HL-60 (cell line): Measurements from ENCODE around the gene AVEN.

Experiments
- DNase-seq, 2 experiments: peaks; one replicate each; pipeline ENCODE4 v3.0.0-alpha.2; 2010 to 2020; ENCODE audit warnings: low read depth in 1 of 2, low spot score in 1 of 2
- H3K27ac ChIP-seq: fragments of 250-450 bp; sonication (Bioruptor Pico); replicated peaks from 2 replicates; pipeline ENCODE4 v1.5.1; 2020; ENCODE audit warnings: mild to moderate bottlenecking, moderate library complexity
- H3K27me3 ChIP-seq: fragments of 250-450 bp; sonication (Bioruptor Pico); 2 replicates; pipeline ENCODE4 v1.5.1; 2021; ENCODE audit warnings: mild to moderate bottlenecking, moderate library complexity; ENCODE audit not compliant: insufficient read depth, poor library complexity, severe bottlenecking
- H3K4me3 ChIP-seq: replicated peaks from 2 replicates; pipeline ENCODE4 v1.5.1; 2011; ENCODE audit warnings: mild to moderate bottlenecking, control low read depth, low read length; ENCODE audit not compliant: insufficient read depth
- GABPA ChIP-seq: IDR thresholded peaks from 2 replicates; pipeline ENCODE4 v1.6.1; 2012; ENCODE audit warnings: low read depth
- POLR2AphosphoS5 ChIP-seq: IDR thresholded peaks from 2 replicates; pipeline ENCODE4 v1.6.1; 2012; ENCODE audit warnings: low read depth
- SPI1 ChIP-seq: IDR thresholded peaks from 2 replicates; pipeline ENCODE4 v1.6.1; 2012; ENCODE audit warnings: low read depth, mild to moderate bottlenecking, borderline replicate concordance
- TF ChIP-seq, protein P1 (sequence below): IDR thresholded peaks from 2 replicates; pipeline ENCODE4 v1.6.1; 2012; ENCODE audit warnings: low read depth; ENCODE audit not compliant: insufficient replicate concordance
- TF ChIP-seq, protein P2 (sequence below): IDR thresholded peaks from one replicate; pipeline ENCODE4 v1.5.1; 2011; ENCODE audit warnings: low read length, control low read depth, inconsistent platforms; ENCODE audit not compliant: insufficient read depth

The AVEN gene

DNA sequence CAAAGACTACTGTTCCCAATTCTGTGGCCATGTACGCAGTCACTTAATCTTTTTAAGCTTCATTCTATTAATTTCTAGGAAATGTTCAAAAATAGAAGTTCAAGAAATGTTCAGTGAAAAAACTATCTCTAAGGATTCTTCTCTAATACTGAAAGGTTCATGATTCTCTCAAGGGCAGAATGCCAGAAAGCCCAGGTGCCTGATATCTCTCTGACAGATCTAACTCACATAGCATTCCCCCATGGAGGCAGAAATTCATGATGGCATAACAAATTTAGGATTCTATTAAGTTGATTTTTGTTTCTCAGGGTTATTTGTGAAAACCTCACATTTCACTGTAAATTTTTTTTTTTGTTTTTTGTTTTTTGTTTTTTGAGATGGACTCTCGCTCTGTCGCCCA, 53.3 kb downstream of the AVEN start:
- no peaks in the 10 kb centered on the region for H3K27me3 ChIP-seq
- DNase-seq, result no peak
- H3K4me3 ChIP-seq, result no peak overlapping the region
- no peak overlapping the region for H3K27ac ChIP-seq
- no peak for TF ChIP-seq GABPA
- no peak for TF ChIP-seq SPI1
- TF ChIP-seq, protein P1, sequence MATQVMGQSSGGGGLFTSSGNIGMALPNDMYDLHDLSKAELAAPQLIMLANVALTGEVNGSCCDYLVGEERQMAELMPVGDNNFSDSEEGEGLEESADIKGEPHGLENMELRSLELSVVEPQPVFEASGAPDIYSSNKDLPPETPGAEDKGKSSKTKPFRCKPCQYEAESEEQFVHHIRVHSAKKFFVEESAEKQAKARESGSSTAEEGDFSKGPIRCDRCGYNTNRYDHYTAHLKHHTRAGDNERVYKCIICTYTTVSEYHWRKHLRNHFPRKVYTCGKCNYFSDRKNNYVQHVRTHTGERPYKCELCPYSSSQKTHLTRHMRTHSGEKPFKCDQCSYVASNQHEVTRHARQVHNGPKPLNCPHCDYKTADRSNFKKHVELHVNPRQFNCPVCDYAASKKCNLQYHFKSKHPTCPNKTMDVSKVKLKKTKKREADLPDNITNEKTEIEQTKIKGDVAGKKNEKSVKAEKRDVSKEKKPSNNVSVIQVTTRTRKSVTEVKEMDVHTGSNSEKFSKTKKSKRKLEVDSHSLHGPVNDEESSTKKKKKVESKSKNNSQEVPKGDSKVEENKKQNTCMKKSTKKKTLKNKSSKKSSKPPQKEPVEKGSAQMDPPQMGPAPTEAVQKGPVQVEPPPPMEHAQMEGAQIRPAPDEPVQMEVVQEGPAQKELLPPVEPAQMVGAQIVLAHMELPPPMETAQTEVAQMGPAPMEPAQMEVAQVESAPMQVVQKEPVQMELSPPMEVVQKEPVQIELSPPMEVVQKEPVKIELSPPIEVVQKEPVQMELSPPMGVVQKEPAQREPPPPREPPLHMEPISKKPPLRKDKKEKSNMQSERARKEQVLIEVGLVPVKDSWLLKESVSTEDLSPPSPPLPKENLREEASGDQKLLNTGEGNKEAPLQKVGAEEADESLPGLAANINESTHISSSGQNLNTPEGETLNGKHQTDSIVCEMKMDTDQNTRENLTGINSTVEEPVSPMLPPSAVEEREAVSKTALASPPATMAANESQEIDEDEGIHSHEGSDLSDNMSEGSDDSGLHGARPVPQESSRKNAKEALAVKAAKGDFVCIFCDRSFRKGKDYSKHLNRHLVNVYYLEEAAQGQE, result no peak
- TF ChIP-seq, protein P2, sequence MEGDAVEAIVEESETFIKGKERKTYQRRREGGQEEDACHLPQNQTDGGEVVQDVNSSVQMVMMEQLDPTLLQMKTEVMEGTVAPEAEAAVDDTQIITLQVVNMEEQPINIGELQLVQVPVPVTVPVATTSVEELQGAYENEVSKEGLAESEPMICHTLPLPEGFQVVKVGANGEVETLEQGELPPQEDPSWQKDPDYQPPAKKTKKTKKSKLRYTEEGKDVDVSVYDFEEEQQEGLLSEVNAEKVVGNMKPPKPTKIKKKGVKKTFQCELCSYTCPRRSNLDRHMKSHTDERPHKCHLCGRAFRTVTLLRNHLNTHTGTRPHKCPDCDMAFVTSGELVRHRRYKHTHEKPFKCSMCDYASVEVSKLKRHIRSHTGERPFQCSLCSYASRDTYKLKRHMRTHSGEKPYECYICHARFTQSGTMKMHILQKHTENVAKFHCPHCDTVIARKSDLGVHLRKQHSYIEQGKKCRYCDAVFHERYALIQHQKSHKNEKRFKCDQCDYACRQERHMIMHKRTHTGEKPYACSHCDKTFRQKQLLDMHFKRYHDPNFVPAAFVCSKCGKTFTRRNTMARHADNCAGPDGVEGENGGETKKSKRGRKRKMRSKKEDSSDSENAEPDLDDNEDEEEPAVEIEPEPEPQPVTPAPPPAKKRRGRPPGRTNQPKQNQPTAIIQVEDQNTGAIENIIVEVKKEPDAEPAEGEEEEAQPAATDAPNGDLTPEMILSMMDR, result no peak
- no peak for TF ChIP-seq POLR2AphosphoS5

DNA sequence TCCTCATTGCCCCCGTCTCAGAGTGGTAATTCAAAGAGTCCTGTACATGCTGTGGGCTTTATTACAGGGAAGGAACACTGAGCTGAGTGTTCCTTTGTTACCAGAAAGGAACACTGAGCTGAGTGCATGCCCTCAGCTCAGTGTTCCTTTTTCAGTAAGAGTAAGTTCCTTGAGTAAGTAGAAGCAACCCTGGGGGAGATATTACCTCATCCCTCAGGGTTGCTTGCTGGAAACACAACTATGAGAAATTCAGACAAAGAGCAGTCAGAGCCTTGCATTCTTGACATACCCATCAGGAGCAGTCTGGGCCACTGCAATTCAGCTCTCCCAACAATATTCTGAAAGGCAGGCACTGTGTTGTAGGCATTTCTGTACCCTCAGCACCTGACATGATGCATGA, 53.7 kb downstream of the AVEN start:
- H3K27ac ChIP-seq, result no peak overlapping the region
- H3K27me3 ChIP-seq, result no peaks in the 10 kb centered on the region
- DNase-seq, result no peak

GRCh38 chr15:33982516-33982915, 56.5 kb downstream of the AVEN start:
- H3K27me3 ChIP-seq, result no peaks in the 10 kb centered on the region
- DNase-seq, result no peak
- no peak overlapping the region for H3K27ac ChIP-seq
- no peak overlapping the region for H3K4me3 ChIP-seq
- TF ChIP-seq POLR2AphosphoS5, result no peak
- no peak for TF ChIP-seq SPI1
- TF ChIP-seq, protein P2, result no peak
- no peak for TF ChIP-seq GABPA
- TF ChIP-seq, protein P1, result no peak

More for the DNA sequence above, 53.7 kb downstream of the AVEN start:
- no peak overlapping the region for H3K4me3 ChIP-seq
- TF ChIP-seq, protein P2, result no peak
- TF ChIP-seq, protein P1, result no peak
- TF ChIP-seq SPI1, result no peak
- TF ChIP-seq POLR2AphosphoS5, result no peak
- TF ChIP-seq GABPA, result no peak
